Tibial artery (tissue), 4 donors: Measurements from ENCODE around the gene BTBD19.
"Not testable (repeated sequence)": the region's sequence is repeated elsewhere in the genome, so short reads cannot be mapped to it uniquely, and the experiment has no call there.

Experiments
- DNase-seq, 2 donors: peaks; one replicate each; pipeline ENCODE4 v3.0.0-alpha.2; 2019
- H3K27ac ChIP-seq, 2 donors: fragments of 200-600 bp; sonication (generic) in 1 of 2; 1 replicate in 1 of 2; 2 replicates in 1 of 2; pipeline ENCODE4 v1.5.1; 2018 to 2019; ENCODE audit warnings: mild to moderate bottlenecking in 1 of 2
- H3K27me3 ChIP-seq, 2 donors: fragments of 200-600 bp; sonication (generic) in 1 of 2; one replicate each; pipeline versions ENCODE4 v1.5.1 to v1.6.0; 2016 to 2019
- H3K36me3 ChIP-seq, 3 donors: fragments of 200-600 bp; sonication (generic) in 2 of 3; one replicate each; pipeline ENCODE4 v1.5.1; 2016 to 2019; ENCODE audit warnings: mild to moderate bottlenecking in 2 of 3
- H3K4me1 ChIP-seq, 4 donors: fragments of 200-600 bp; sonication (generic) in 2 of 4; 1 replicate in 3 of 4; 2 replicates in 1 of 4; pipeline ENCODE4 v1.5.1; 2016 to 2019
- H3K4me3 ChIP-seq, 2 donors: fragments of 200-600 bp; sonication (generic) in 1 of 2; 1 replicate in 1 of 2; 2 replicates in 1 of 2; pipeline ENCODE4 v1.5.1; 2018 to 2019; ENCODE audit warnings: mild to moderate bottlenecking in 2 of 2
- H3K9me3 ChIP-seq, 3 donors: fragments of 200-600 bp; sonication (generic) in 1 of 3; one replicate each; pipeline ENCODE4 v1.5.1; 2016 to 2019
- intact Hi-C: fragments of 100-400 bp; cut with DNase I; formaldehyde crosslinking; loops from one replicate; pipeline ENCODE4 v1.15.0; 2023; ENCODE audit warnings: low total_unique reads
- TF ChIP-seq, protein P1 (sequence below), 2 experiments: fragments of 200-600 bp in 1 of 2; fragments of 450-650 bp in 1 of 2; IDR thresholded peaks; one replicate each; pipeline ENCODE4 v1.5.1; 2017 to 2019; ENCODE audit warnings: antibody characterized with exemption in 2 of 2, mild to moderate bottlenecking in 1 of 2, moderate library complexity in 1 of 2

The BTBD19 gene

DNA sequence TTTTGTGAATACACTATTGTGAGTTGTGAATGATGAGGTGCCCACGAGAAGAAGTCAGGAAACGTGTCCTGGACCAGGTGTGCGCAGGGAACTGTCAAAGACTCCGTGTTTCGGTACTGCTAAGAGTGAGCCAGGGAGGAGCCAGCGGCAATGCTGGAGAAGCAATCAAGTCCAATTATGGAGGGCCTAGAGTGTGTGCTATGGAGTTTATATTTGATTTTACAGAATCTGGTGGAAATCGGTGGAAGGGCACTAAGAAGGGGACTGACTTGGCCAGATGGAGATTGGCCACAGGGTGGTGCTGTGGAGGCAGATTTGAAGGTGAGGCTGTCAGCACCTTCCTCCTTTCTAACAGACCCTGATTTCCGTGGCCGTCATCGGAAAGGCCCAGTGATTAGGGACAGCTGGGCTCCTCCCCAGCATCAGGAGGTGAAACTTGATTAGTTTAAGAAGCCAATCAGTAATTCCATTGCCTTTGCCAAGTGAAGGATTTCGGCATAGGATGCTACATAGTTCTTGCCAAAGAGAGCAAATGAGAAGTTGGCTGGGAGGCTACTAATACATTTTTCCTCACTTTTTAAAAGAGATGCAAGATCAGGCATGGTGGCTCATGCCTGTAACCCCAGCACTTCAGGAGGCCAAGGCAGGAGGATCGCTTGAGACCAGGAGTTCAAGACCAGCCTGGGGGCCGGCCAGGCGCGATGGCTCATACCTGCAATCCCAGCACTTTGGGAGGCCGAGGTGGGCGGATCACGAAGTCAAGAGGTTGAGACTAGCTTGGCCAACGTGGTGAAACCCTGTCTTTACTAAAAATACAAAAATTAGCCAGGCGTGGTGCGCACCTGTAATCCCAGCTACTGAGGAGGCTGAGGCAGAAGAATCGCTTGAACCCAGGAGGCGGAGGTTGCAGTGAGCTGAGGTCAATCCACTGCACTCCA, 27.7 kb downstream of the BTBD19 start:
- TF ChIP-seq, protein P1, sequence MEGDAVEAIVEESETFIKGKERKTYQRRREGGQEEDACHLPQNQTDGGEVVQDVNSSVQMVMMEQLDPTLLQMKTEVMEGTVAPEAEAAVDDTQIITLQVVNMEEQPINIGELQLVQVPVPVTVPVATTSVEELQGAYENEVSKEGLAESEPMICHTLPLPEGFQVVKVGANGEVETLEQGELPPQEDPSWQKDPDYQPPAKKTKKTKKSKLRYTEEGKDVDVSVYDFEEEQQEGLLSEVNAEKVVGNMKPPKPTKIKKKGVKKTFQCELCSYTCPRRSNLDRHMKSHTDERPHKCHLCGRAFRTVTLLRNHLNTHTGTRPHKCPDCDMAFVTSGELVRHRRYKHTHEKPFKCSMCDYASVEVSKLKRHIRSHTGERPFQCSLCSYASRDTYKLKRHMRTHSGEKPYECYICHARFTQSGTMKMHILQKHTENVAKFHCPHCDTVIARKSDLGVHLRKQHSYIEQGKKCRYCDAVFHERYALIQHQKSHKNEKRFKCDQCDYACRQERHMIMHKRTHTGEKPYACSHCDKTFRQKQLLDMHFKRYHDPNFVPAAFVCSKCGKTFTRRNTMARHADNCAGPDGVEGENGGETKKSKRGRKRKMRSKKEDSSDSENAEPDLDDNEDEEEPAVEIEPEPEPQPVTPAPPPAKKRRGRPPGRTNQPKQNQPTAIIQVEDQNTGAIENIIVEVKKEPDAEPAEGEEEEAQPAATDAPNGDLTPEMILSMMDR (IDR thresholded peaks at IDR 0.05) = peak; percentile 74 to 82
- Histone ChIP-seq H3K4me3 (no peak overlapping the region), H3K27ac (no peak overlapping the region), H3K27me3 (no peaks in the 10 kb centered on the region), H3K4me1 (peaks cover 0 to 6% (median 0%) of the 10 kb centered on the region in 4 donors), H3K36me3 (no peaks in the 10 kb centered on the region), H3K9me3 (no peaks in the 10 kb centered on the region)
- peak; percentile 84 to 90 for DNase-seq
- intact Hi-C loops = loop anchor here (5.0 kb wide), 1 partner anchor 176 kb away; the partner anchor contains the start of genes HECTD3 and UROD

DNA sequence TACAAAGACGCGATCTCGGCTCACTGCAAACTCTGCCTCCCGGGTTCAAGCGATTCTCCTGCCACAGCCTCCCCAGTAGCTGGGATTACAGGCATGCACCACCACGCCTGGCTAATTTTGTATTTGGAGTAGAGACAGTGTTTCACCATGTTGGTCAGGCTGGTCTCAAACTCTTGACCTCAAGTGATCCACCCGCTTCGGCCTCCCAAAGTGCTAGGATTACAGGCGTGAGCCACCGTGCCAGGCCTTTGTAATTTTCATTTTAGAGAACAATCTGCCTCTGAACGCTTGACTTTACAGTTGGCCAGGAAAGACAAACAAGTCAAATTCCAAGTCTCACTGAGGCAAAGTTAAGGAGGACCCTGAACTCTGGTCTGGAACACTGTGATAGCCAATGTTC, 30.0 kb downstream of the BTBD19 start:
- not testable (repeated sequence) for DNase-seq, H3K27ac ChIP-seq, H3K4me3 ChIP-seq, H3K9me3 ChIP-seq, H3K36me3 ChIP-seq, H3K27me3 ChIP-seq
- peaks cover 0 to 24% (median 3%) of the 10 kb centered on the region in 4 donors for H3K4me1 ChIP-seq
- intact Hi-C loops = loop anchor here (5.0 kb wide), 1 partner anchor 174 kb away; the partner anchor contains the start of genes HECTD3 and UROD

DNA sequence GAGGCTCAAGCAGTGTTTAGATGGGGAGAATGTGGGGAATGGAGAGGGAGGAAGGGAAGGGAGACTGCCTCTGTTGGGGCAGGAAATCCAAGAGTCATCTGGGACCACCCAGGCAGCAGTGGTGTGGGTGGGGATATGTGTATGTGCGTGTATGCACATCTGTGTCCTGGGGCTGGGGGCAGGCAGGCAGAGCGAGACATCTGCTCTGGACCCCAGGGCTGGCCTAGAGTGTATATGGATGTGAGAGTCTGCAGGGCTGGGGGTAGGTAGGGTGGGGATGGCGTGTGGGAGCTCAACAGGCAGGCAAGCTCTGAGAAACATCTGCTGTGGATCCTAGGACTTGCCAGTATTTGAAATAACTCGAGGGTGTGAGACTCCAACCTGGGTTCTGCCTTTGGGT, 31.3 kb downstream of the BTBD19 start:
- intact Hi-C loops = loop anchor here (5.0 kb wide), 1 partner anchor 173 kb away; the partner anchor contains the start of genes HECTD3 and UROD
- no peak overlapping the region for H3K27ac ChIP-seq

DNA sequence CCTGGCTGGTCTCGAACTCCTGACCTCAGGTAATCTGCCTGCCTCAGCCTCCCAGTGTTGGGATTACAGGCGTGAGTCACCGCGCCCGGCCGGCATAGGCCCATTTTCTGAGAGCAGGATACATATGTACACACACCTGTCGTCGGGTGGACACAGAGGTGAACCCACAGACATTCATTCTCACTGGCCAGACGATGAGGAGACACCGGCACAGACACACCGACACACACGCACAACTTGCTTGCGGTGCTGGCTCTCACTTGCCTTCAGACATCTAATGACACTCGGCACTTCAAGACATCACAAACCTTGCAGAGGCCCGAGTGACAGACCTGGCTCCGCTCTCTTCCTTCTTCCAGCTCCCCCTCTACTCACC, 34.2 kb downstream of the BTBD19 start:
- Histone ChIP-seq H3K4me1 (peaks cover 0 to 22% (median 3%) of the 10 kb centered on the region in 4 donors), H3K27ac (peak overlapping the region; percentile 71 to 72), H3K27me3 (no peaks in the 10 kb centered on the region), H3K4me3 (peak overlapping the region; percentile 54 to 74), H3K36me3 (no peaks in the 10 kb centered on the region), H3K9me3 (no peaks in the 10 kb centered on the region)
- intact Hi-C loops = no loop called here
- DNase-seq = no peak
- TF ChIP-seq, protein P1 (IDR thresholded peaks at IDR 0.05) = no peak

More for the DNA sequence above, 31.3 kb downstream of the BTBD19 start:
- Histone ChIP-seq H3K4me1 (peaks cover 0 to 28% (median 3%) of the 10 kb centered on the region in 4 donors), H3K4me3 (no peak overlapping the region), H3K36me3 (no peaks in the 10 kb centered on the region), H3K9me3 (no peaks in the 10 kb centered on the region), H3K27me3 (no peaks in the 10 kb centered on the region)
- TF ChIP-seq, protein P1 (IDR thresholded peaks at IDR 0.05) = no peak
- DNase-seq = no peak

DNA sequence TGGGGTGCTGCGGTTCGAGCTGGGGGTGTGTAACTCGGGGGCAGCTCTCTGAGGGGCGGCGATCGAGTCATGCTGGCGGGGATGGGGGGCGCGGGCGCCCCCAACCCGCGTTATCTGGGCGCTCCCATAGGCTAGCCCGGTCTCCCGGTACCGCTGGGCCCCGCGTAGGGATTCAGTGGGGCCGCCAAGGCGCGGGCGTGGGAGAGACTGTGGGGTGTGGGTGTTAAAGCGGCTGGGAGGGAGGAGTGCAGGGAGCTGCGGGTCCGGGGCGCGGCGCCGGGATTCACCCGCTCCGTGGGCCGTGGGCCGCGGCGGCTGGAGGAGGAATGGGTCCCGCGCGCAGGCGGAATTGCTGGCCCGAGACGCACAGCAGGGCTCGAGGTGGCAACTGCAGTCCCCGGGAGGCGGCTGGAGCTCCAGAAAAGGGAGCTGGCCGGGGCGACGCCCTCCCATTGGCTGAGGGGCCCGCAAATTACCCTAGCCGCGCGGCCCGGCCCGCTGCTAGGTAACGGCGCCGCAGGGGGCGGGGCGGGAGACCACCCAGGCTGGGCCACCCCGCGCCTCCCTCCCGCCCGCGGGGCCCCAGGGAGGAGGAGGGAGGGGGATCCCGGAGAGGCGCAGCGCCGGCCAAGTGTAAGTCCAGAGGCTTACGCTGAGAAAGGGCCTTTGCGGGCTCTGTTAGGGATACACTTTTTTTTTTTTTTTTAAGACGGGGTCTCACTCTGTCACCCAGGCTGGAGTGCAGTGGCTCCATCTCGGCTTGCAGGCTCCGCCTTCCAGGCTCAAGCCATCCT, 34.7 kb downstream of the BTBD19 start, which contains the start of gene PTCH2:
TSS of gene PTCH2 (minus strand) at position 392 of the 794 bp plus-strand sequence. CDS start at position 71, 321 bp downstream.
- intact Hi-C loops = no loop called here
- TF ChIP-seq, protein P1 (IDR thresholded peaks at IDR 0.05) = no peak
- Histone ChIP-seq H3K27ac (peak within 1 kb of the TSS; percentile 71 to 72), H3K4me3 (peak within 1 kb of the TSS; percentile 54 to 74), H3K27me3 (no peaks in the 10 kb centered on the region), H3K36me3 (no peaks in the 10 kb centered on the region), H3K9me3 (no peaks in the 10 kb centered on the region), H3K4me1 (peaks cover 0 to 22% (median 3%) of the 10 kb centered on the region in 4 donors)
- peak; percentile 69 to 86 for DNase-seq
